ENCODE data around the gene GAB1.

GRCh38 chr4:143384381-143384994 is 47.8 kb downstream of the GAB1 start:
- no peak for TF ChIP-seq EZH2phosphoT487 (IDR thresholded peaks at IDR 0.05; ENCODE audit: insufficient read depth, low read depth)
- no peak for TF ChIP-seq EZH2 (IDR thresholded peaks at IDR 0.05; ENCODE audit: insufficient read depth, poor library complexity, severe bottlenecking)
